Fibroblast of lung (primary cell): ENCODE data around the gene CGNL1. TPM values are rescaled to one million over a fixed set of nuclear protein-coding genes. Genes with fewer than 3 reads are reported as not detected.

Experiments
- DNase-seq, 2 donors: peaks; one replicate each; pipeline versions ENCODE4 v3.0.0 to v3.0.0-alpha.2; 2010; ENCODE audit warnings: low read depth in 2 of 2
- H2AFZ ChIP-seq: 2 replicates; pipeline ENCODE4 v1.5.1; 2012; ENCODE audit warnings: low read length, control low read depth, inconsistent platforms
- H3K27ac ChIP-seq: 2 replicates; pipeline ENCODE4 v1.5.1; 2011; ENCODE audit warnings: low read length, control low read depth; ENCODE audit not compliant: insufficient read depth
- H3K27me3 ChIP-seq: 2 replicates; pipeline ENCODE4 v1.5.1; 2011; ENCODE audit warnings: mild to moderate bottlenecking, low read length; ENCODE audit not compliant: control insufficient read depth, insufficient read depth
- H3K36me3 ChIP-seq: 2 replicates; pipeline ENCODE4 v1.5.1; 2011; ENCODE audit warnings: low read length; ENCODE audit not compliant: control insufficient read depth, insufficient read depth
- H3K4me1 ChIP-seq: 2 replicates; pipeline ENCODE4 v1.5.1; 2011; ENCODE audit warnings: low read length; ENCODE audit not compliant: control insufficient read depth, insufficient read depth; ENCODE audit errors: extremely low read depth
- H3K4me2 ChIP-seq: 2 replicates; pipeline ENCODE4 v1.5.1; 2011; ENCODE audit warnings: low read length, control low read depth; ENCODE audit not compliant: insufficient read depth; ENCODE audit errors: extremely low read depth
- H3K4me3 ChIP-seq, 4 experiments: fragments of 200-600 bp in 1 of 4; sonication (generic) in 1 of 4; replicated peaks in 1 of 4; 2 replicates each; pipeline ENCODE4 v1.5.1; 2011 to 2016; ENCODE audit warnings: low read length in 4 of 4, low read depth in 3 of 4, mild to moderate bottlenecking in 3 of 4, control low read depth in 2 of 4, inconsistent platforms in 1 of 4, mixed read lengths in 1 of 4; ENCODE audit not compliant: insufficient read depth in 1 of 4; ENCODE audit errors: control extremely low read depth in 1 of 4
- H3K79me2 ChIP-seq: 2 replicates; pipeline ENCODE4 v1.5.1; 2012; ENCODE audit warnings: mild to moderate bottlenecking, low read length, inconsistent platforms; ENCODE audit not compliant: control insufficient read depth, insufficient read depth
- H3K9ac ChIP-seq: 2 replicates; pipeline ENCODE4 v1.5.1; 2011; ENCODE audit warnings: mild to moderate bottlenecking, low read length, control low read depth; ENCODE audit not compliant: insufficient read depth
- H3K9me3 ChIP-seq: 2 replicates; pipeline ENCODE4 v1.5.1; 2012; ENCODE audit warnings: low read depth, low read length; ENCODE audit not compliant: control insufficient read depth, insufficient read depth
- H4K20me1 ChIP-seq: 2 replicates; pipeline ENCODE4 v1.5.1; 2011; ENCODE audit warnings: low read length; ENCODE audit not compliant: control insufficient read depth, insufficient read depth; ENCODE audit errors: extremely low read depth
- CTCF ChIP-seq, 2 donors: IDR thresholded peaks in 1 of 2; conservative IDR thresholded peaks in 1 of 2; 1 replicate in 1 of 2; 2 replicates in 1 of 2; pipeline ENCODE4 v1.5.1; 2011 to 2012; ENCODE audit warnings: low read length in 2 of 2, control low read depth in 1 of 2, inconsistent platforms in 1 of 2, low read depth in 1 of 2, mild to moderate bottlenecking in 1 of 2
- EZH2 ChIP-seq: IDR thresholded peaks from 2 replicates; pipeline ENCODE4 v1.5.1; 2012; ENCODE audit warnings: low read length, control low read depth, mild to moderate bottlenecking; ENCODE audit errors: missing control alignments
- polyA plus RNA-seq, 2 donors: library from polyadenylated mRNA; depleted of rRNA in 1 of 2; stranded (reverse) in 1 of 2; unstranded in 1 of 2; fragments of >200 nt; gene quantifications; 2 replicates each; pipeline ENCODE4 v1.2.1, GENCODE V29; 2011 to 2012; ENCODE audit warnings: missing spikeins in 1 of 2
- total RNA-seq: library from RNA; depleted of rRNA; stranded (reverse); fragments of >200 nt; gene quantifications from 2 replicates; pipeline ENCODE4 v1.2.1, GENCODE V29; 2014

The CGNL1 gene
- total and polyA plus RNA-seq, 2 donors (not counting 1 experiment from before 2014, with no cell fraction given): 0.18 to 6.1 TPM

DNA sequence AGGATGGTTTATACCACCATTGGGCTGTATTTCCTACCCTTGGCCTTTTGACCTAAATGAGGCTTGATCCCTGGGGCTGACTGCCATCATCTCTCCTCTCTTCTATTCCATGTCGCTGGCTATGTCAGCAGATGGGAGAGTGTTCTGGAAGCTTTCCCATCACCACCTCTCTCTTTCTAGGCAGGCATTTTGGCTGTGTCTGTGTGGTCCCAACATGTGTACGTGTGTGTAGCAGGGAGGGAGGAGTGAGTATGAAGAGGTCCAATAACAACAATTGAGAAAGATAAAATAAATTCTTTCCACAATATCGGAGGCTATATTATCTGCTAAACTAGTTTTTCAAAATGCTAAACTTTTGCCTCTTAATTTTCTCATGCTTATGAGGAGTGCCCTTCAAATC, 34.1 kb downstream of the CGNL1 start:
- Histone ChIP-seq H3K36me3 (no peaks in the 10 kb centered on the region), H3K4me1 (no peaks in the 10 kb centered on the region), H3K4me3 (no peak overlapping the region), H4K20me1 (no peaks in the 10 kb centered on the region), H3K27me3 (peaks cover 3% of the 10 kb centered on the region), H3K27ac (no peak overlapping the region), H3K4me2 (no peak overlapping the region), H3K79me2 (no peaks in the 10 kb centered on the region), H3K9me3 (no peaks in the 10 kb centered on the region), H2AFZ (no peak overlapping the region), H3K9ac (no peak overlapping the region)
- no peak for TF ChIP-seq CTCF (conservative IDR thresholded peaks at IDR 0.05 in 1 of 2, IDR thresholded peaks at IDR 0.05 in 1 of 2; ENCODE audit: low read depth in 1 of 2, low read length in 2 of 2)
- TF ChIP-seq EZH2: no peak
- no peak for DNase-seq

DNA sequence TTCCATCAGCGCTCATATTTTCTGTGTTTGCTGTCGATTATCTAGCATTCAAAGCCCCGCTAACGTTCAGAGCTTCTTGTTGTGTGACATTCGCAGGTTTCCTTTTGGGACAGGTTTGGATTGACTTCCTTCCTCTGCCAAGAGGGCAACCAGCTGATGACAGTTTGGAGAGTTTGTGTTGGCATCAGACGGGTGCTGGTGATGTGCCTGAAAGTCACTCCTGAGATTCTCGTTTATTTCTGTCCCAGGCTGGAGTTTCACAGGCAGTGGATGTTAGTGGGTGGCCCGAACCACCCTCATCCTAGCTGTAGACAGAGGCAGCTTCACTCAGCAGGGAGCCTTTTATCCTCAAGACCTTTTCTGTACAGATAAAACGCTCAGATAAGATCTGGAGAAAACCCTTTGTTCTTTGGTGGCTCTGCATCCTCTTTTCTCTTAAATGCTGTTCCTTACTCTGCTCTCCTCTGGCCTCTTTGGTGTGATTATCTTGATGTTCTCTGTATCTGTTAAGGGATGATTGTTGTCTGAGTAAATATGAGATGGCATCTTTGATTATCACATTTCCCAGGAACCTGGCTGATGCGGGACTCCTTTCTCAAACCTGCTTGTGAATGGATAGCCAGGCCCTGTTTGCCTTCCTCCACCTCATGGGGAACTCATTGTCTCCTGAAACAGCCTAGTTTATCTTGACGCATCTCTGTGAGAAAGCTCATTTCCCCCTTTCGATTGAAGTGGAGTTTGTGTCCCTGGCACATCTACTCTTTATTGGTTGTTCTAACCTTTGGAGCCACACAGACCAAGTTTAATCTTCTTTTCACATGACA, 35.9 kb downstream of the CGNL1 start:
- H3K27me3 ChIP-seq: peaks cover 3% of the 10 kb centered on the region
- H3K79me2 ChIP-seq: no peaks in the 10 kb centered on the region
- H3K36me3 ChIP-seq: no peaks in the 10 kb centered on the region
- H2AFZ ChIP-seq: no peak overlapping the region
- no peaks in the 10 kb centered on the region for H3K9me3 ChIP-seq
- no peak overlapping the region for H3K9ac ChIP-seq
- H3K4me2 ChIP-seq: no peak overlapping the region
- H3K4me3 ChIP-seq: no peak overlapping the region
- no peaks in the 10 kb centered on the region for H4K20me1 ChIP-seq
- TF ChIP-seq CTCF (conservative IDR thresholded peaks at IDR 0.05 in 1 of 2, IDR thresholded peaks at IDR 0.05 in 1 of 2; ENCODE audit: low read depth in 1 of 2, low read length in 2 of 2) (no peak), EZH2 (no peak)
- no peak for DNase-seq
- no peaks in the 10 kb centered on the region for H3K4me1 ChIP-seq
- H3K27ac ChIP-seq: no peak overlapping the region

DNA sequence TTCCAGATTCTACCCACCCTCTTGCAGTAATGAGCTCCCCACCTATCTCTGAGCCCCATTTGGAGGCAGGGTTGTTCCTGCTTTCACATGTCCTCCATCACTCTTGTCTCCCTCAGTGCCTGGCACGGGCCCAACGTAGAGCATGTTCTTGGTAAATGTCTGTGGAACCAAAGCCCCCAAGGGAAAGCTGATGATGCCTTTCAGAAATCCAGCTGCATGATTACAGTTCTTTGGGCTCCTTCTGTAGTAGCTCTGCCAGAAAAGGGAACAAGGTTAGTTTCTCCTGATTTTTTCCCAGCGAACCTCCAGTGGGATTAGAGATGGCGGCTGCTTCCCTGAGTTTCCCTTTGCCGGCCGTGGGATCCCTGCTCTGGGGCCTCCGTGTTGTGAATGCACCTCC, 39.3 kb downstream of the CGNL1 start:
- no peak overlapping the region for H3K9ac ChIP-seq
- H2AFZ ChIP-seq: no peak overlapping the region
- peaks cover 3% of the 10 kb centered on the region for H3K27me3 ChIP-seq
- no peak for DNase-seq
- H3K79me2 ChIP-seq: no peaks in the 10 kb centered on the region
- no peak overlapping the region for H3K27ac ChIP-seq
- no peaks in the 10 kb centered on the region for H4K20me1 ChIP-seq
- TF ChIP-seq CTCF (conservative IDR thresholded peaks at IDR 0.05 in 1 of 2, IDR thresholded peaks at IDR 0.05 in 1 of 2; ENCODE audit: low read depth in 1 of 2, low read length in 2 of 2) (no peak), EZH2 (no peak)
- H3K4me2 ChIP-seq: no peak overlapping the region
- no peaks in the 10 kb centered on the region for H3K9me3 ChIP-seq
- no peaks in the 10 kb centered on the region for H3K4me1 ChIP-seq
- no peak overlapping the region for H3K4me3 ChIP-seq
- no peaks in the 10 kb centered on the region for H3K36me3 ChIP-seq
